Measurements from ENCODE around the gene ABCC4.

Gene ABCC4

DNA sequence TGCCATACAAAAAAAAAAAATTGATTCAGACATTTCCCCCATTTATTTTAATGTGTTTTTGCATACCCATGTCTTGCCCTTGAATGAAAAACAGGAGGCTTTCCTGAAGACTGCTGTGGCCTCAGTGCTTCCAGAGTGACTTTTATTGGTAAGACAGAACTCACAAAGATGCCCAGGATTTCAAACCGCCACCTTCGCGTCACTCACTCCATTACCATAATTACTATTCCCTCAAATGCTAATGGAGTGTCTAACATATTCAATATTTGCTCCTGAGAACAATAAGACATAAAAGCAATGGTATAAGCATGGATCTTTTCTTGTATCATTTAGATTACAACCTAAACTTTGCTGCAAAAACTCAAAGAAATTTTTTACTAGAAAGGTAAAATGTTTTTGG is 306.7 kb downstream of the ABCC4 start:
- H3K4me3 ChIP-seq (ENCODE audit: insufficient read depth, low read depth, low read length), result no peak overlapping the region
- WGBS, 2 experiments, result 43 to 45% methylated on average over 2 of the region's 3 CpGs
- H3K36me3 ChIP-seq (ENCODE audit: control insufficient read depth, insufficient read depth, low read length), result no peaks in the 10 kb centered on the region
- H3K27ac ChIP-seq (ENCODE audit: insufficient read depth, low read depth, low read length, poor library complexity, severe bottlenecking), result no peak overlapping the region
- H3K27me3 ChIP-seq (ENCODE audit: control insufficient read depth, insufficient read depth, low read length, poor library complexity, severe bottlenecking), result no peaks in the 10 kb centered on the region
- no peaks in the 10 kb centered on the region for H3K4me1 ChIP-seq (ENCODE audit: control insufficient read depth, insufficient read depth, low read length)
- no peaks in the 10 kb centered on the region for H3K9me3 ChIP-seq (ENCODE audit: control insufficient read depth, low read length)

DNA sequence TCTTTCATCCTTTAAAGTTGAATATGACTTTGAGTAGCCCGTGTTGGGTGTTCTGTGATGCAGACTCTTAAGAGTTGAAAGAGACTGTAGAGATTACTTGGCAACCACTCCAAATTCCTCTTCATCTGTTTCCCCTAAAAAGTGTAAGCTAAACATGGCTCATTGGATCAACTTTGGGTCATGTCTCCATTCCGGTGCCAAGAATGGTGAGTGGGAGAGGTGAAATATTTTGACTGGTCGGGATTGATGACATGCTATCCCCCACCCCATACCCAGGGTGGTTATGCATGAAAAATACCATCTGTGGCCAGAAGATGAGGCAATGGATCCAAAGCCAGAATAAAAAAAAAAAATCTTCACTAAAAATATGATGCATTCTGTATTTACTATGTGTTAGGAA is 307.6 kb downstream of the ABCC4 start:
- H3K36me3 ChIP-seq (ENCODE audit: control insufficient read depth, insufficient read depth, low read length), result no peaks in the 10 kb centered on the region
- no peaks in the 10 kb centered on the region for H3K27me3 ChIP-seq (ENCODE audit: control insufficient read depth, insufficient read depth, low read length, poor library complexity, severe bottlenecking)
- no peak overlapping the region for H3K27ac ChIP-seq (ENCODE audit: insufficient read depth, low read depth, low read length, poor library complexity, severe bottlenecking)
- WGBS, 2 experiments, result 0 to 50% methylated on average over 1 to 2 of the region's 3 CpGs
- no peak overlapping the region for H3K4me3 ChIP-seq (ENCODE audit: insufficient read depth, low read depth, low read length)
- no peaks in the 10 kb centered on the region for H3K9me3 ChIP-seq (ENCODE audit: control insufficient read depth, low read length)
- H3K4me1 ChIP-seq (ENCODE audit: control insufficient read depth, insufficient read depth, low read length), result no peaks in the 10 kb centered on the region

DNA sequence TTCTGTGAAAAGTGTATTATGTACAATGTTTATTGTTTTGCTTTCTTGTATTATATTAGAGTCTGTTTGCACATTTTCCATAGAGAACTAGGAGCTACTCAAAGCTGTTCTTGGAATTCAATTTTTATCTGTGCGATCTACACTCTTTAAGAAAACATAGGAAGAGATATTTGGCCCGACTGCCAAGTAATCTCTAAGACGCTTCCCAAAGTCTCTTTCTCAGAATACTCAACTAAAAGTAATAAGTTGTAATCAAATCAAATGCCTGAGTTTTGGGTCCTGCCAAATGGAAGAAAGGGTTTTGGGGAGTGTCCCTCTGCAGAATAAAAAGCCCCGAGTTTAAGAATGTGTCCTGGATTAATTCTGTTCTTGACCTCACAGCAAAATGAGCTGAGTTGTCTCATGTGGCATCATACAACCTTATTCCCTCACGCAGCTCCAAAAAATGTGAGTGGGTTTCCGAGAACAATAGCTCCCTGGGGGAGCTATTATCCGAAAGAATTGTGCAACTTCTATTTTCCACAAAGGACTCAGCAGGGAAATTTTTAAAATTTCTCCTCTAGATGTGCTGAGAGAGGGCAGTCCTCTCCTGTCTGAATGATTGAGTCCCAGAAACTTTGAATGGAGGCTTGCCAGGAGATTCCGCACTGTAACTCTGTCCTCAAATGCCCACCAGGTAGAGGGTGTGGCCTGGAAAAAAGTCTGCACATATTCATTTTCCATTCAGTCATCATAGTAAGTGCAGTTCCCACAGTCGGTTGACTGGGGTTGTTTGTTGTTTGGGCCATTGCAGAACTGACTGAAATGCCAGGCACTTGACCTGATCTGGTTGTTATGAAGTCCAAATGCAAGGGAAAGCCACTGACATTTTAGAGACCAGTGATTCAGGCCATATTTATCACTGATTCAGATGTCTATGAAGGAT is 309.0 kb downstream of the ABCC4 start:
- Histone ChIP-seq H3K27ac (ENCODE audit: insufficient read depth, low read depth, low read length, poor library complexity, severe bottlenecking) (no peak overlapping the region), H3K4me3 (ENCODE audit: insufficient read depth, low read depth, low read length) (no peak overlapping the region), H3K4me1 (ENCODE audit: control insufficient read depth, insufficient read depth, low read length) (no peaks in the 10 kb centered on the region), H3K36me3 (ENCODE audit: control insufficient read depth, insufficient read depth, low read length) (no peaks in the 10 kb centered on the region), H3K9me3 (ENCODE audit: control insufficient read depth, low read length) (no peaks in the 10 kb centered on the region), H3K27me3 (ENCODE audit: control insufficient read depth, insufficient read depth, low read length, poor library complexity, severe bottlenecking) (no peaks in the 10 kb centered on the region)
- WGBS, 2 experiments, result 82 to 86% methylated on average over 7 to 9 of the region's 9 CpGs

DNA sequence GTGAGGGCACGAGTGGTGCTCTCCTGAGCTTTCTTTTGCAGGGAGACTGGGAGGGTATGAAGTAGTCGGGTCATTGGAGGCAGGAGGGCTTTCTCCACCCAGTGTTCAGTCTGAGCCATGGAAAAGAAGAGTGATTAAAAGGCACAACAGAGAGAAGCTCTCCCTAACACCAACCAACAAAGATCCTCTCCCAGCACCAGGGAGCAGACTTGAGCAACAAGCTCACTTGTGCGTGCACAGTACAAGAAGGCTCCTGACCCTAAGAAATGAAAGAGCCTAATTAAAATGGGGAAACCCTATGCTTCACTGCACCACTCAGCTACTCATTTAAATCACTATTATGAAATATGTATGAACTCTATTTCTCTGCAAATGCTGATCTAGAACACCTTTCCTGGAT is 312.6 kb downstream of the ABCC4 start:
- H3K27ac ChIP-seq (ENCODE audit: insufficient read depth, low read depth, low read length, poor library complexity, severe bottlenecking), result no peak overlapping the region
- 67 to 68% methylated on average over 3 of the region's 3 CpGs for WGBS, 2 experiments
- H3K36me3 ChIP-seq (ENCODE audit: control insufficient read depth, insufficient read depth, low read length), result no peaks in the 10 kb centered on the region
- H3K27me3 ChIP-seq (ENCODE audit: control insufficient read depth, insufficient read depth, low read length, poor library complexity, severe bottlenecking), result no peaks in the 10 kb centered on the region
- H3K4me1 ChIP-seq (ENCODE audit: control insufficient read depth, insufficient read depth, low read length), result no peaks in the 10 kb centered on the region
- no peaks in the 10 kb centered on the region for H3K9me3 ChIP-seq (ENCODE audit: control insufficient read depth, low read length)
- no peak overlapping the region for H3K4me3 ChIP-seq (ENCODE audit: insufficient read depth, low read depth, low read length)

DNA sequence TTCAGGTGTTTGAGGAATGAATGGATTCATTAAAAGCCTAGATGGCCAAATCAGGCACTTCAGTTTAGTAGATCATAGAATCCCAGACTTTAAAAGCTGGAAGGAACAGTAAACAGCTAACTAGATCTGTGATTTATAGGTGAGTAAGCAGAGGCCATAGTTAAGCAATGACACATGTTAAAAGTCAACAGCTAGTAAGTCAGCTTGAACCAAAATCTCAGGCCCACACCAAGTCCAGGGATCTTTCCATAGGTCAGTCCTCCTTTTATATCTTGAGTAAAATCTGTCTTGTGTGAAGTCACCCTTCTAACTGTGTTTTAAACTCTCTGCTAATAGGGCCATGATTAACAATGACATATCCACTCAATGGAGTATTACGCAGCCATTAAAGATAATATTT is 313.4 kb downstream of the ABCC4 start:
- Histone ChIP-seq H3K27ac (ENCODE audit: insufficient read depth, low read depth, low read length, poor library complexity, severe bottlenecking) (no peak overlapping the region), H3K4me3 (ENCODE audit: insufficient read depth, low read depth, low read length) (no peak overlapping the region), H3K9me3 (ENCODE audit: control insufficient read depth, low read length) (no peaks in the 10 kb centered on the region), H3K36me3 (ENCODE audit: control insufficient read depth, insufficient read depth, low read length) (no peaks in the 10 kb centered on the region), H3K27me3 (ENCODE audit: control insufficient read depth, insufficient read depth, low read length, poor library complexity, severe bottlenecking) (no peaks in the 10 kb centered on the region), H3K4me1 (ENCODE audit: control insufficient read depth, insufficient read depth, low read length) (no peaks in the 10 kb centered on the region)
- 100% methylated on average over 1 of the region's 1 CpG for WGBS, 2 experiments

DNA sequence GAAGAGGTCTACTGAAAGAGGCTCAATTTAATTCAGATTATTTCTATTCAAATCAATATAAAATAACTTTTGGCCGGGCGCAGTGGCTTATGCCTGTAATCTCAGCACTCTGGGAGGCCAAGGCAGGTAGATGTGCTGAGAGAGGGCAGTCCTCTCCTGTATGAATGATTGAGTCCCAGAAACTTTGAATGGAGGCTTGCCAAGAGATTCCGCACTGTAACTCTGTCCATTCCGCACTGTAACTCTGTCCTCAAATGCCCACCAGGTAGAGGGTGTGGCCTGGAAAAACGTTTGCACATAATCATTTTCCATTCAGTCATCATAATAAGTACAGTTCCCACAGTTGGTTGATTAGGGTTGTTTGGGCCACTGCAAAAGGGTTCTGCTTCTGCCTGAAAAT is 314.2 kb downstream of the ABCC4 start:
- Histone ChIP-seq H3K9me3 (ENCODE audit: control insufficient read depth, low read length) (no peaks in the 10 kb centered on the region), H3K36me3 (ENCODE audit: control insufficient read depth, insufficient read depth, low read length) (no peaks in the 10 kb centered on the region), H3K27ac (ENCODE audit: insufficient read depth, low read depth, low read length, poor library complexity, severe bottlenecking) (no peak overlapping the region), H3K4me1 (ENCODE audit: control insufficient read depth, insufficient read depth, low read length) (no peaks in the 10 kb centered on the region), H3K27me3 (ENCODE audit: control insufficient read depth, insufficient read depth, low read length, poor library complexity, severe bottlenecking) (no peaks in the 10 kb centered on the region), H3K4me3 (ENCODE audit: insufficient read depth, low read depth, low read length) (no peak overlapping the region)
- 91 to 92% methylated on average over 5 of the region's 5 CpGs for WGBS, 2 experiments

DNA sequence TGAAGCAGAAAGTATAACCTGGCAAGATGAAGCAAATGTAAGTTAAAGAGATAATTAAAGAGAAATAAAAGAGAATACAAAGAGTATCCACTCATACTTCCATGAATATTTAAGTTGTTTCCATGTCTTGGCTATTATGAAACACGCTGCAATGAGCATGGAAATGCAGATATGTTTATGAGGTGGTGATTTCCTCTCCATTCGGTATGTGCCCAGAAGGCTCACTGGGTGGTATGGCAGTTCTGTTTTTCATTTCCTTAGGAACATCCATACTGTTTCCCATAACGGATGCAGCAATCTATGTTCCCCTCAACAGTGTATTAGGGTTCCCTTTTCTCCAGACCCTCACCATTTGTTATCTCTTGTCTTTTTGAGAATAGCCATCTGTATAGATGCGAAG is 316.3 kb downstream of the ABCC4 start:
- no peaks in the 10 kb centered on the region for H3K27me3 ChIP-seq (ENCODE audit: control insufficient read depth, insufficient read depth, low read length, poor library complexity, severe bottlenecking)
- H3K4me1 ChIP-seq (ENCODE audit: control insufficient read depth, insufficient read depth, low read length), result no peaks in the 10 kb centered on the region
- 78 to 92% methylated on average over 4 of the region's 4 CpGs for WGBS, 2 experiments
- H3K4me3 ChIP-seq (ENCODE audit: insufficient read depth, low read depth, low read length), result no peak overlapping the region
- H3K36me3 ChIP-seq (ENCODE audit: control insufficient read depth, insufficient read depth, low read length), result no peaks in the 10 kb centered on the region
- H3K9me3 ChIP-seq (ENCODE audit: control insufficient read depth, low read length), result no peaks in the 10 kb centered on the region
- no peak overlapping the region for H3K27ac ChIP-seq (ENCODE audit: insufficient read depth, low read depth, low read length, poor library complexity, severe bottlenecking)

DNA sequence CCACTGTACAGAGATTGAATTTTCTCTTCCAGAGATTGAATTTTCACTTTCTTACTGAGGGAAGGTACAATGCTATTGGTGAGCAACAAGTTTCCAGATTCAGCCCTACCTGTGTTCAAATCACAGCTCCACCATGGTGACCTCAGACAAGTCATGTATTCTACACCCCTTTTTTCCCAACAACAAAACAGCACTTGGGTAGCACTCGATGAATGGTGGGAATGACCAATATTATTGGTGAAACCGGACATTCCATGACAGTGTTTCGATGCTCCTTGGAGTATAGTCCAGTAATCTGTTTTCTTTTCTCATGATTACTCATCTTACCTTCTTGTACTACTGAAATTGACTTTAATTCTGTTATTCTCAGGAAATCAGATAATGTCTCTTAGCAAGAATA is 322.7 kb downstream of the ABCC4 start:
- Histone ChIP-seq H3K4me3 (ENCODE audit: insufficient read depth, low read depth, low read length) (no peak overlapping the region), H3K9me3 (ENCODE audit: control insufficient read depth, low read length) (no peaks in the 10 kb centered on the region), H3K27ac (ENCODE audit: insufficient read depth, low read depth, low read length, poor library complexity, severe bottlenecking) (no peak overlapping the region), H3K4me1 (ENCODE audit: control insufficient read depth, insufficient read depth, low read length) (peaks cover 10% of the 10 kb centered on the region), H3K36me3 (ENCODE audit: control insufficient read depth, insufficient read depth, low read length) (no peaks in the 10 kb centered on the region), H3K27me3 (ENCODE audit: control insufficient read depth, insufficient read depth, low read length, poor library complexity, severe bottlenecking) (no peaks in the 10 kb centered on the region)
- 95 to 98% methylated on average over 3 of the region's 3 CpGs for WGBS, 2 experiments

DNA sequence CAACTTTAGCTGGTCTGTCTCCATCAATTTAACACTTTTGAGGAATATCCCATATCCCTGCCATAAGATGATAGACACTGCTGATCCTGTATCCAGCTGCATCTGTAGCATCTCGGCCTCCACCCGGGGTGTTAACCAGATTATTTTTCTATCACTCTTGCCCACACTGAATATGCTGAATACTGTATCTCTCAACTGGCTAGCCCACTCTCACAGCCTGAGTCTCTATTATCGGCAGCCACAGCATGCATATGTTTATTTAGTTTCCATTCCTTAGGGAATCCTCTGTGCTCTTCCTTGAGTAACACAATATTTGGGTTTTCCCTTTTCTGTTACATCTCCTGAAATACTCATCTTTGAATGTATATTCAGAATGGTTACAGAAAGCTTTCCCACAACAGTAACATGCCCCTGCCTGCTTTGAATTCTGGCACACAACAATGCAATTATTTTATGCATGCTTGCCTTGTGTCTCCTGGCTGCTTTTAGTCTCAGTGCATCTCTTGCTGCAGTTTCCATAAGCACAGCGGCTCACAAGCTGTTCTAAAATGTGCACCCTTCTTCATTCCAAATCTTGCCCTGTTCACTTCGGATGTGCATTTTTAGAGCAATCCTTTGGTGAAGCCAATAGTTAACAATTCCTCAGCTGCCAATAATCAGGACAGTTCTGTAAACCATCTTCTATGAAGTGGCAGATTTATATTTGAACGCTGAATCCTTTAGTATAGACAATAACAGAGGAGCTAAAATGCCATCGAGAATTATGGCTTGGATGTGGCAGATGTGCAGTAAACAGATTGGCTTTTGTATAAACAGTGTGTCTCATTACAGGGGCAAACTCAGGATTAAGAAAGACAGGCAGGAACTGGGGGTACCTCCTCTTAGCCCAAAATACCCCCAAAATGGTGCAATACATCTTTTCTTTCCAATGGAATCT is 327.0 kb downstream of the ABCC4 start:
- peaks cover 16% of the 10 kb centered on the region for H3K4me1 ChIP-seq (ENCODE audit: control insufficient read depth, insufficient read depth, low read length)
- H3K27me3 ChIP-seq (ENCODE audit: control insufficient read depth, insufficient read depth, low read length, poor library complexity, severe bottlenecking), result no peaks in the 10 kb centered on the region

DNA sequence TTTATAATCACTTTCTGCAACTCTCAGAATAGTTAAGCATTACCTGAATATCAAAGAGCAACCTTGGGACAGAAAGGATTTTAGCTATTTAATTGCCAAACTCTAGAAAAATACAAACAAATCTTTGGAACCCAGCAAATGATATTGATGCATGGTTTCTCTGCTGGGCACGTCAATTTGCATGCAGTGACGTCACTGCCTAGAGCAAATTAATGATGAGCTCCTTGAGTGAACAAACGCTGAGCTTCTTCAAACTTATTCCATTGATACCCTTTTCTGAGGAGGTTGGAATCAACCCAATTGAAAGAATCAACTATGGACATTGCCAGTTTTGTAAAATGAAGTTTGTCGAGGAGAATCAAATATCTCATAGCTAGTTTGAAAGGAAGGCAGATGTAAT is 329.0 kb downstream of the ABCC4 start:
- no peak overlapping the region for H3K27ac ChIP-seq (ENCODE audit: insufficient read depth, low read depth, low read length, poor library complexity, severe bottlenecking)
- no peaks in the 10 kb centered on the region for H3K36me3 ChIP-seq (ENCODE audit: control insufficient read depth, insufficient read depth, low read length)
- WGBS, 2 experiments, result 84 to 93% methylated on average over 4 of the region's 4 CpGs
- no peaks in the 10 kb centered on the region for H3K27me3 ChIP-seq (ENCODE audit: control insufficient read depth, insufficient read depth, low read length, poor library complexity, severe bottlenecking)
- no peak overlapping the region for H3K4me3 ChIP-seq (ENCODE audit: insufficient read depth, low read depth, low read length)
- H3K9me3 ChIP-seq (ENCODE audit: control insufficient read depth, low read length), result no peaks in the 10 kb centered on the region
- peaks cover 17% of the 10 kb centered on the region for H3K4me1 ChIP-seq (ENCODE audit: control insufficient read depth, insufficient read depth, low read length)

More for the DNA sequence above, 327.0 kb downstream of the ABCC4 start:
- Histone ChIP-seq H3K9me3 (ENCODE audit: control insufficient read depth, low read length) (no peaks in the 10 kb centered on the region), H3K36me3 (ENCODE audit: control insufficient read depth, insufficient read depth, low read length) (no peaks in the 10 kb centered on the region), H3K4me3 (ENCODE audit: insufficient read depth, low read depth, low read length) (no peak overlapping the region), H3K27ac (ENCODE audit: insufficient read depth, low read depth, low read length, poor library complexity, severe bottlenecking) (no peak overlapping the region)
- WGBS, 2 experiments, result 87 to 88% methylated on average over 7 of the region's 7 CpGs

Measured in ectodermal cell (in vitro differentiated cells).